Stimulated activated CD4-positive, alpha-beta T cell treated with anti-CD3 and anti-CD28 coated beads, Interleukin-2, amount 100 ng/mL, for 4 hours (primary cell): ENCODE measurements around the gene CYP24A1.

Experiments
- DNase-seq: peaks from one replicate; pipeline ENCODE4 v3.0.0-alpha.2; 2020; ENCODE audit warnings: low read depth

CYP24A1 gene

DNA sequence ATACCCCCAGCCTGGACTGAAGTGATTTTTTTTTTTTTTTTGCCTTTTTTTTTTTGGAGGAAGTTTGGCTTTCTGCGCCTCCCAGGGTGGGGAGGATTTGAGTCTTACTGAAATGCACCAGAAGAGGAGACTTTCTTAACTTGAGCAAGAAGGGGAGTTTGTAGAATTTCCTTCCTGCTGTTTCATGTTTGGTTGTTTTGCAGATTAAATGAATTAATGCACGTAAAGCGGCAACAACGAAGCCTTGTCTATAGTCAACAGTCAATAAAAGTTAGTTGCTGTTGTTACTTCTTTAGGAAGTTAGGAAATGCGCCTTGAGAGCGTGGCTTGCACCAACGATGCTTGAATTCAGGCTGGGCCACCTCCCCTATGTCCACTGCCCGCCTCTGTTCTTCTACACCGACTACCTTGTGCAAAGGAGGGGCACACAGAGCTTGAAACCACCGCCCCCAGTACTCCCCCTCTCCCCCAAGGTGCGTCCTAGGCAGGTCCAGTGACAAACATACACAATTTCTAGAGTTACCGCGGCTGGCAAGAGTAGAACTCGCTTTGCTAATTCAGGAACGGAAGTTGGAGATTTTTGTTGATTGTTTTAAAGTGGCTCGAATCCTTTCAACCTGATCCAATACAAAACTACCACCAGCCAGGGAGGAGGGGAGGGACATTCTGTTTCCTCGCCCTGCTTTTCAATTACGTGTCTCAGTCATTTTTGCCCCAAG is 830 bp upstream of the CYP24A1 start:
- DNase-seq: no peak

DNA sequence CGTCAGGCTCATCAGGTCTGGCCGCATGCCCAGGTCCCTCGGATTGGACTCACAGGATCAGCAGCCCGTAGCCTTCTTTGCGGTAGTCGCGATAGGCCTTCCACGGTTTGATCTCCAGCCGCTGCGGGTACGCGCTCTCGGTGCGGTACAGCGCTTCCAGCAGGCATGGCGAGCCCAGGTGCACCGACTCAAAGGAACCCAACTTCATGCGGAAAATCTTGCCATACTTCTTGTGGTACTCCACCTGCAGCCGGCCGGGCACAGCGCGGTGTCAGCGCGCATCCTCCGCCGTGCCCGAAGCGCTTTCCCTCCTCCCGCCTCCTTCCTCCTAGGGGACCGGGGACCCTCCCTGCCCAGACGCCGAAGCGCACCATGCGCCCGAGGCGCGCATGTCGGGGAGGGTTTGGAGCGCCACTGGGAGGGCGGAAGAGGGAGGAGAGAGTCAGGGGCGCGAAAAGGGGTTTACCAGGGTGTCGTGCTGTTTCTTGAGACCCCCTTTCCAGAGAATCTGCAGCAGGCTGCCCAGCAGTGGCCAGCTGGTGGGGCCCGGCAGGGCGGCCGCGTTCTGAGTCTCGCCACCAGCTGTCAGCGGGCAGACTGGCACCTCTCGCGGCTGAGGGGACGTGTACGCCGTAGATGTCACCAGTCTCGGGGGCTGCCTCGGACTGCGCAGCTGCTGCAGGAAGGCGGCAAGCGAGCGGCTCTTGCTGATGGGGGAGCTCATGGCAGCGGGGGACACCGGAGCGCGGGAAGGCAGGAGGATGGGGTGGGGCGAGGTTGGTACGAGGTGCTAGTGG is 732 bp downstream of the CYP24A1 start:
- DNase-seq: no peak

DNA sequence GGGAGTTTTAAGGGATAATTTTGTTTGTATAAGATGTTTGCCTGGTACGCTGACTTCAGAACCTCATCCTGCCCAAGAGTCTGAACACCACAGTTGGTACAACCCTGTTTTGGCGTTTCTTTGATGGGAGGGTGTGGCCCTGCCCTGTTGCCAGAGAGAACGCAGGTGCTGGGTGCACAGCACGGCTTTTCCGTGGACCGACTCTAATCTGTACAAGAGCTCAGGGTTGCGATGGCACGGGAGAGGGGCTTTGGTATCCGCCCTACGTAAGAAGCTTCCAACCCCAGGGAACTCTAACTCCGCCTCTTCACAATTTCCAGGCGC is 1.3 kb downstream of the CYP24A1 start:
- DNase-seq: no peak

DNA sequence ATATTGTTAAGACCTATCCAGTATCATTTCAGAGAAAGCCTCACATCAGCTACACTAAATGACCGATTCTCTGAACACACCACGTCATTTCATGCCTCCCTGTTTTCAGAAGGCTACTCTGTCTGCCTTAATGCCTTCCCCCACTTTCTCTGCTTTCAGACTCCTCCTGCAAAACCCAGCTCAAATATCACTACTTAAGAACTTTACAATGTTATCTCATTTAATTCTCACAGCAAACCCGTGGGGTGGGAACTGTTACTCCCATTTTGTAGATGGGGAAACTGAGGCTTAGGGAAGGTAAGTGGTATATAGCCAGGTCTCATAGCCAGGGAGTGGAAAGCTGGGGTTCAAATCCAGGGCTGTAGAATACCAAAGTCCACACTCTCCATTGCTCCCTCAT is 2.8 kb downstream of the CYP24A1 start:
- DNase-seq: no peak

DNA sequence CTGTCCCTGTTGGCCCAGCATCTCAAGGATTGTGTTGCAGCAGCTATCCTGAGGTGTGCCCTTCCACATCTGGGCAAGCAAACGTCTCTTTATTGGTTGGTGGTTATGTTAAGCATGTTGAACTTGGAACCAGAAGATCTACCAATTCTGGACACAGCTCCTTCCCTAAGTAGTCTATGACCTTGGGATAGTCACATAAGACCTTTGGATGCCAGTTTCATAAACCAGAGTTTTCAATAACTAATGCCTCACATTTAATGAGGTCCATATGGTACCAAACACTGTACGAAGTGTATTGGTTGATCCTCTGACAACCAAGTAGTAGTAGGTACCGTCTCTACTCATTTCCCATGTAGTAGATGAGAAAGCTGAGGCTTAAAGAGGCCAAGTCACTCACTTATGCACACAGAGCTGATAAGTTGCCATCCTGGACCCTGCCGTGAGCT is 3.7 kb downstream of the CYP24A1 start:
- DNase-seq: no peak

DNA sequence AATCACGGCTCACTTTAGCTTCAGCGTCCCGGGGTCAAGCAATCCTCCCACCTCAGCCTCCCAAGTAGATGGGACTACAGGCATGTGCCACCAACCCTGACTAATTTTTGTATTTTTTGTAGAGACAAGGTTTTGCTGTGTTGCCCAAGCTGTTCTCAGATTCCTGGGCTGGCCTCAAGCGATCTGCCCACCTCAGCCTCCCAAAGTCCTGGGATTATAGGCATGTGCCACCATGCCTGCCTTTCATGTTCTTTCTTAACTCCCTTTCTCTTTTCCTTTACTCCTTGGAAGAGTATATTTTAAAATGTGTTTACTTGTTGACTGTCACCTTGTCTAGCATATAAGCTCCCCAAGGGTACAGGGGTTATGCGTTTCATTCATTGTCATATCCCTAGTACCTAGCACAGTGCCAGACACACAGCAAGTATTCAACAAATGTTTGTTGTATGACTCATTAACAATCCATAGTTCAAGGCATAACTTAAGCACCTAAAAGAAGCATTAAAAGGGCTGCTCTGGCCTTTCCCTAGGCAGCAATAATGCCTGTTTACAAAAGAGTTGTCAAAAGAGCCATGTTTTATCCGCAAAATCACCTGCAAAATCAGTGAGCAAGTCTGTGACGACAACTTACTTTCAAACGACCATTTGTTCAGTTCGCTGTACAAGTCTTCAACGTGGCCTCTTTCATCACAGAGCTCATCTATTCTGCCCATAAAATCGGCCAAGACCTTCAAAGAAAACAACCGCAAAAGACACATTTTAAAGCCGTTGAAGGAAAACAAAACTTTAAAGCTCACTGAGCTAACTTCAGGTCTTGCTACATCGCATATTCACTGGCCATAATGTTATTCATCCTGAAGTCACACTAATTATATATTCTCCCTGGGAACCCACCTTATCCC is 4.6 kb downstream of the CYP24A1 start:
- no peak for DNase-seq

DNA sequence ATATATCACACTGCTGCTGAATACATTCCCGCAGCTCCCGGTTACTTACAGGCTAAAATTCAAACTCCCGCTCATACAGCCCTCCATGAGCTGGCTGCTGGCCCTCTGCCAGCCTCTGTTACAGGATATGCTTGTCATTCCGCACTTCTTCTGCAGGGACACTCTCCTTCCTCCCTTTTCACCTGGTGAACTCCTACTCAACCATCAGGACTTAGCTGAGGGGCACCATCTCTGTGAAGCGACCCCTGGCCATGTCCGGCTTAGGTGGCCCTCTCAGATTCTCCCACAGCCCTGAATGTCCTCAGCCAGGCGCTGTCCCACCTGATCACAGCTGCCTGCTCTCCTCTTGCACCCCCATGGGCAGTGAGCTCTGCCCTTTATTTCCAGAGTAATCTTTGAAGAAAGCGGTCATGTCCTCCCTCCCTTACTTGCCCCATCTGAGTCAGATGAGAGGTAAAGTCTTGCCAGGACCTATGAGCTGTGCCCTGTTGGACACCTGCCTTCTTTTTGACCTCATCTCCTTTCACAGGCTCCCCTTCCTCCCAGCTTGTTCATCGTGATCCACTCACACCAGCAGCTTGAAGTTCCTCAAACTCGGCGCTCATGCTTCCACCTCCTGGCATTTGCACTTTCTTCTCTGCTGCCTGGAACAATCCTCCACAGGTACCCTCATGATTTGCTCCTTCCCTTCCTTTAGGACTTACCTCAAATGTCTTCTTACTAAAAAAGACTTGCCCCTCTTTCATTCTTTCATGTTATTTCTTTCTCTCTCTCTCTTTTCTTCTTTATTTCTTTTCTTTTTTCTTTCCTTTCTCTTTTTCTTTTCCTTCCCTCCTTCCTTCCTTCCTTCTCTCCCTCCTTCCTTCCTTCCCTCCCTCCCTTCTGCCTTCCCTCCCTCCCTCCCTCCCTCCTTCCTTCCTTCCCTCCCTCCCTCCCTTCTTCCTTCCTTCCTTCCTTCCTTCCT is 5.6 kb downstream of the CYP24A1 start:
- no peak for DNase-seq

DNA sequence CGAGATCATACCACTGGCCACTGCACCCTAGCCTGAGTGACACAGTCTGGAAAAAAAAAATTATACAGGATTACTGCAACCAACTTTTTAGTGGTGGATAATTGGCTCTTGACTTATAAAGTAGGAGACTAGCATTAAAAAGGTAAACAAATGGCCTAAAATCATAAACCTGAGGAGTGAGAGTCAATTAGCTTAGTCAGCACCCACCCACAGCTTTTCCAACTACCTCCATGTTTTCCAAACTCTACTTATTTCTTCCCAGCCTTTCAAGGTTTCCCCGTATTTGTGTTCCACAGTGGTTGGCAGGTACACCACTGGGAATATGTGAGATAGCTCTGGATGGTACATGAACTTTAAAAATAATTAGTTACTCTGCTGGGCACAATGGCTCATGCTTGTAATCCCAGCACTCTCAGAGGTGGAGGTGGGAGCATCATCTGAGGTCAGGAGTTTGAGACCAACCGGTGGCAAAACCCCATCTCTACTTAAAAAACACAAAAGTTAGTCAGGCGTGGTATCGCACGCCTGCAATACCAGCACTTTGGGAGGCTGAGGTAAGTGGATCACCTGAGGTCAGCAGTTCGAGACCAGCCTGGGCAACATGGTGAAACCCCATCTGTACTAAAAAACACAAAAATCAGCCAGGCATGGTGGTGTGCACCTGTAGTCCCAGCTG is 6.7 kb downstream of the CYP24A1 start:
- DNase-seq: no peak

DNA sequence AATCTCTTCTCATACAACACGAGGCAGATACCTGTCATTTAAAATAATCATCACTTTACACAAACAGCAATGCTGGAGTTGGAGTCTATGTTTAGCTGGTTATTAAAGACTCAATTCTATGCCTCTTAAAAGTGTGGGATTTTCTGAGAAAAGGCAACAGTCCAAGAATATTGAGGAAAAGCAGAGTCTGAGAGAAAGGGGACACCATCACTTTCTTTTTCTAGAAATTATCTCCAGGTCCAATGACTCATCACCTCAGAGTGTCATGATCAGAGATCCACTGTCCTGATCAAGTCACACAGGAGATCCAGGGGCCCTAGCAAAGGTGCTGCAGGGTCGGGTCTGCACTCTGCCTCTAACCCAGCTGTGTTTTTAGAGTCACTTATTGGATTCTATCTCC is 8.0 kb downstream of the CYP24A1 start:
- no peak for DNase-seq

DNA sequence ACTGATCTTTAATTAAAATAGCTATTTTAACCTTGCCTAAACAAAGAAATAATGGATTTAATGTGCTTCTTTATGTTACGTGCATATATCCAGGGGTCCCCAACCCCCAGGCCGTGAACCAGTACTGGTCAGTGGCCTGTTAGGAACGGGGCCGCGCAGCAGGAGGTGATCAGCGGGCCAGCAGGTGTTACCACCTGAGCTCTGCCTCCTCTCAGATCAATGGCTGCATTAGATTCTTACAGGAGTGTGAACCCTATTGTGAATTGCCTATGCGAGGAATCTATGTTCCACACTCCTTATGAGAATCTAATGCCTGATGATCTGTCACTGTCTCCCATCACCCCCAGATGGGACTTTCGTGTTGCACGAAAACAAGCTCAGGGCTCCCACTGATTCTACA is 8.8 kb downstream of the CYP24A1 start:
- DNase-seq: no peak

DNA sequence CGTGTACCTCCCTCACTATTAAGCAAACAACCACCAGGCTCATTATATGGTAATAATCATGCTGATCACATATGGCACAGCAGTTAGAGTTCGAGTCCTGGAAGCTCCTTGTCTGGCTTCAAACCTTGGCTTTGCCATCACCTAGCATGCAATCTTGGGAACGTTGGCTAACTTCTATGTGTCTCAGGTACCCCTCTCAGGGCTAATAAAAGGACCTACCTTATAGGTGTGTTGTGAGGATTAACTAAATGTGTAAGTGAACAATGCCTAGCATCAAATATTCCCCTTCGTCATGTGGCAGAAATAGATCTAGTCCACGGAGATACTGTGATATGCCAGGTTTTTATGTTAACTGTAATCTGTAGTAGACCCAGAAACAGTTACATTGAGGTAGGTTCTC is 10.4 kb downstream of the CYP24A1 start:
- no peak for DNase-seq

DNA sequence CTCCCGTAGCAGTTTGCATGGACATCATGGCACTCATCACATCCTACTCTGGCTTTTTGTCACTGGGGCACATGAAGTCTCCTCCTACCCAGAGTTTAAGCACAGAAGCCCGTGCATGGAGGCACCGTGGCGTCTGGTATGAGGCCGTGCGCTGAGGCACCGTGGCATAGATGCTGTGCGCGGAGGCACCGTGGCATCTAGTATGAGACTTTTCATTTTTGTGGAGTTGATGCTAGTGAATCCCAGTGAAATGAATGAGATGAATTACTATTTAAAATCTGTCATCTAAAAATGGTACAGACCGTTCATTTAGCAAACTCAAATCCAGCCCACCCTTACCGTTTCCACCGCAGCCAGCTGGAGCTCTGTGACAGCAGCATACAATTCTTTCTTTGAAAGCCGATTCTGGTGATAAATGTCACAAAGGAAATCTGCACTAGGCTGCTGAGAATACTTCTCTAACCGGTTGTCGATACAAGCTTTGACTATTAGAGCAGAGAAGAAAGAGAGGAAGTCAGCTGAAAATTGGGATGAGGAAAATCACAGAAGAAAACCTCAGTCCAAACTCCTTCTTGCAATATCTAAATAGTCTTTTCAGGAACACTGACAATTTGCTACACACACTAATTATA is 11.3 kb downstream of the CYP24A1 start:
- no peak for DNase-seq

DNA sequence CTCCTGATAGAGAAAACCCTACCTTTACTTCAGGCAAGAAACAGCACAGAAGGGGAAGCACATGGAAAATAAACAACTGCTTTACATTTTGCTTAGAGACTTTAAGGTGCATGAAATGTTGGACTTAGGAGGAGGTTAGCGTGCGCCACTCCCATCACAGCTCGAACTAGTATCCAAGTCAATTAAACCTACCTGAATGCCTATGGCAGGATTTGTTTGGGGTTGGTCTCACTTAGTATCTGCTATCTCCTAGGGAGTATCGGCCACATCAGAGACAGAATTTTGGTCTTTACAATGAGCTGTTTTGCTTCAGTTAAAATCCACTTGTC is 12.0 kb downstream of the CYP24A1 start:
- no peak for DNase-seq

DNA sequence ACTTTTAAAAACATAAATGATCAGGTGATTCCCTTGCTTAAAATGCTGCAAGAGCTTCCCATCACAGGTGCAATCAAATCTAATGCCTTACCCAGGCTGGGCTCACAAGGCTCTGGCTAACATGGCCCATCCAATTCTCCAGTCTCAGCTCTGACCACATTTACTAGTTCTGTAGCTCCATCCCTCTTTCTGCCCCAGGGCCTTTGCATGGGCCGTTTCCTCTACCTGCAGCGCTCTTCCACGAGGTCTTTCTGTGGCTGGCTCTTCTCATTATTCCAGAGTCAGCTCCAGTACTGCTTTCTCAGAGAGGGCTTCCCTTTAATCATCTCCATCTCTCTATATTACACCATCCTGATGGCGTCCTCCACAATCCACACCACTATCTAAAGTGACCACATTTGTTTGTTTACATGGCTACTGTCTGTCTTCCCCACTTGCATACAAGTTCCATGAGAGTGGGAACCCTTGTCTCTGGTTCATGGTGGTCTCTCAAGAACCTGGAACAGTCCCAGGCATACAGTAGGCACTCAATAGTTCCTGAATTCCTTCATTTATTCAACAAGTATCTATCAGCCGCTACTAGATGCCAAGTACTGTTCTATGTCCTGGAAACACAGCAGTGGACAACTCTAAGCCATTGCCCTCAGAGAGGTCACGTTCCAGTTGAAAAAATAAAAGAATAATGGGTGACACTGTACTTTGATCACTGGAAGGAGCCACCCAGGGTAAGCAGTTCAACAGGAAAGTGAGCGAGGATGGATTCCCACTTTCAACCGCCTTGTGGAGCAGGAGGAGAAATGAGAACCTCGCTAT is 12.6 kb downstream of the CYP24A1 start:
- DNase-seq: no peak

DNA sequence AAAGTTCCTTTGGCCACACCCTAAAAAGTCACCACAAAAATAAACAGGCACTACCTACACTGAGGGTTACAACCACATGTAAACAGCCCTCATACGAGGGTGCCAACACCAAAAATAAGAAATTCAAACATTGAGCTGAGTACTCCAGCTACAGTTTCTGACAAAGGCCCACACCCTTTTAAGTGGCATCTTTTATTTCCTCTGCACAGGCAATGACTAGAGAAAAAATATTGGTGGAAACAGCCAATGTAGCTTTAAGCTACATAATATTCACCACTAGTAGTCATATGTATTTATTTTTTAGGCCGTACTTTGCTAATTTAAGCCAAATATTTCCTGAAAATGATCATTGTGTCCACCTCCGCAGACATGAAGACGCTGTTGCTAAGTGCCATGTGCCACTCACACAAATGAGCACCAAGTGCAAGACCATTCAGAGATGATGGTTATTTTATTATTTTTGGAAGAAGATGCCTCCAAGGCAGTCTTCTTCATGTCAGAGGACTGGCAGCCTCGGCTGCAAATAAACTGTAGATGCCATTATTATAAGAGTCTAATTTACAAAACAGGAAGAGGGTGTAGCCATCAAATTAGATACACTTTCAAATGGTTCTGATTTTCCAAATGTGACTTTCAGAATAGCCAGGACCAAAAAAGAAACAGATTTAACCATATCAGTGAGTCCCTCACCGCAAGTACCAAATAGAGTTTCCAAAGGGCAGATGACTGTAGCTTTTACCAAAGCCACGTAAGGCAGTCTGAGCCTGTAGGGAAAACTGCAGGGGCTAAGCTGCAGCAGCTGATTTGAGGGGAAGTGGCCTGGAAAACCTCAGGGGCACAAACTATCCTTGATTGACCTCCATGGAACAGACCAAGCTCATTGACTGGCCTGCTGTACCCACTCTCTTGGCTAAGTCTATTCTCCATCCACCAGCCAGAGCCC is 13.4 kb downstream of the CYP24A1 start:
- DNase-seq: no peak

DNA sequence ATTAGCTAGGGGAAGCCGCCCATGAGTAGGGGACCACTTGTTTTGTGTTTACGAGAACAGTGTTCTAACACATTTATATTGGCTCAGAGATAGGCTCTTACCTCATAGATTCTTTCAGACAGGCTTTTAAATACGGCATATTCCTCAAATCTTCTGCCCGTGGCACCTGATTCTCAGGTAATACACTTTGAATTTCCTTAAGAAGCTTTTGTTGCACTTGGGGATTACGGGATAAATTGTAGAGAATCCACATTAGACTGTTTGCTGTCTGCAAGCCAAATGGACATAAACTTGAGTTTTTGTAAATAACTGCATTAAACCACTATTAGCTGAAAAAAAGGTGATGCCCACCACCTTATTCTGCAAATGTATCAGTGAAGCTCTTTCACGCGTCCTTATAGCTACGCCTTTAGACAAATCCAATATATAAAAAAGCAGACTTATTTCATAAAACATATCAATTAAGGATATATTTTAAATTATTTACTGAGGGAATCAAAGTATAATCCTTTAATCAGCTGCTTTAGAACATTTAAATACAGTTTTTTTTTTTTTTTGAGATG is 14.8 kb downstream of the CYP24A1 start:
- DNase-seq: no peak

DNA sequence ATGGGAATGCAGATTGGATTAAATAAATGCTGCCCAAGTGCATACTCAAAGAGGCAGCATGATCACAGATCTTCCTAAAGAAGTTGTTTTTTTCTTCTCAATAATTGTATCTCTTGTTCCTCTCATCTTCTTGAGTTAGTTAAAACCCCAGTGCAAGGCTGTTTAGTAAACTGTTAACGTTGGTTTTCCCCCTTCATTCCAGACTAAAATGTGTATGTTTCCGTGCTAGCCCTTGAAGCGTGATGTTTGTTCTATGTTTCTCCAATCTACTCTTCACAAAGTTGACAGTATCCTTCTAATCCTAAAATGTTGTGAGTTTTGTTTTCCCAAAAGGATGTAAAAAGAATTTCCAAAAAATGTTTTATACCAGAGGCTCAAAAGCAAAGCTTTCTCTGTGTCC is 15.6 kb downstream of the CYP24A1 start:
- DNase-seq: no peak
